Left lobe of liver (tissue), 2 donors: Measurements from ENCODE around the gene NUP50. TPM values are rescaled to one million over a fixed set of nuclear protein-coding genes. Genes with fewer than 3 reads are reported as not detected.

Experiments
- ATAC-seq: fragments of 200-7000 bp; cut with Tn5 transposase; one replicate; pipeline ENCODE4 v1.9.1; 2020; ENCODE audit warnings: mild to moderate bottlenecking, moderate library complexity
- DNase-seq: peaks from one replicate; pipeline ENCODE4 v3.0.0-alpha.2; 2020; ENCODE audit warnings: low spot score
- total RNA-seq: library from RNA; stranded (reverse); gene quantifications from one replicate; pipeline ENCODE4 v1.2.1, GENCODE V29; 2021
- donor health status: DM: no; HTN: no; CAD: no; lungs with moderate emphysema.
- donor health status: DM: no; HTN: yes; CAD: no.

The NUP50 gene
- total RNA-seq, 1 donor from 2014 or later = 31.7 TPM

- DNase-seq = no peak
- no peak for ATAC-seq
Observed at GRCh38 chr22:45192701-45193187, 29.0 kb downstream of the NUP50 start.

GRCh38 chr22:45194686-45195085, 31.0 kb downstream of the NUP50 start:
- ATAC-seq (no peak), DNase-seq (no peak)

GRCh38 chr22:45195616-45196015, 31.9 kb downstream of the NUP50 start:
- ATAC-seq (no peak), DNase-seq (no peak)

DNA sequence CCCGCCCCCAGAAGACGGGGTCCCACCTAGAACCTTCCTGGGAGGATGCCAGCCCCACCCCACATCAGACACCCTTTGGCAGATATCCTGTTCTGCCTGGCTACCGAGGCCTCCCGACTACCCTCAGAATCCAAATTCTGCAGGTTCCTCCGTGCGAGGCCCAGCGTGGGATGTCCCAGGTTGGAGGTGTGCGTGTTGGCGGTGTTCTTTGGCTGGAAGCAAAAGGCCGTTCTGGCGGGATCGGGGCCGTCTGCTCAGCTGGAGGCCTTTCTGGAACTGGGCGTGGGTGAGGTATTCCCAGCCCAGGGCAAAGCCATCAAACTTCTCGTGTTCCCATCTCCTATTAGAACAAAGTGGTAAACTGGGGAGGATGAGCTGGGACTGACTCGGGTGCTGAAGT, 32.6 kb downstream of the NUP50 start:
- DNase-seq (no peak), ATAC-seq (no peak)

DNA sequence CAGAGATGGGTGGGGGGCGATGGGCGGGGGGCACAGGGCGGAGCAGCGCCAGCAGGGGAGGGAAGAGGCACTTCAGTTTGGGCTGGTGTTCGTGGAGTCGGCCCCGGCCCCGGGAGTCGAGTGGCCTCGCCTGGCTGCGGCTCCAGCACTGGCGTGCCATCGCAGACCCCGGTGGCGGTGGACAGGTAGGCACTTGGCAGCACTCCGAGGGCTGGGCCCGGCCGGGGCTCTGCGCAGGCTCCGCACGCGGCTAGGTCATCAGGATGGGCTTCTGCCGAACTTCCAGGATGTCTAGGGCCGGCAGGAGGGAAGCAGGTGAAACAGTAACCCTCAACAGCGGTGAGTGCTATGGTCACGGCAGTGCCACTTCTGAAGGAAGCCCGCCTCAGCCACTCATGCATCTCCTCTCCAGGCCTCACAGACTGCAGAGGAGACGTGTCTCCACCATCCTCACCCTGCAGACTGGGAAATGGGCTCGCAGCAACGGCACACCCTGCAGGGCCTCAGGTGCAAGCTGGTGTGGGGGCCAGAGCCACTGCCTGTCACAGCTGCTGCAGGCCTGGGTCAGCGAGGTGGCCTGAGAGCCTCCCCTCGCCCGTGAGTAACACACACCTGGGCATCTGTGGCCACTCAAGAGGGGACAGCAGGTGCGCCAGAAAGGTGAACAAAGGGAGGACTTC, 33.3 kb downstream of the NUP50 start:
- ATAC-seq = no peak
- DNase-seq = no peak

- ATAC-seq (no peak), DNase-seq (no peak)
Observed at GRCh38 chr22:45197606-45198462, 34.1 kb downstream of the NUP50 start.

GRCh38 chr22:45198463-45198795, 34.7 kb downstream of the NUP50 start:
- ATAC-seq = no peak

DNA sequence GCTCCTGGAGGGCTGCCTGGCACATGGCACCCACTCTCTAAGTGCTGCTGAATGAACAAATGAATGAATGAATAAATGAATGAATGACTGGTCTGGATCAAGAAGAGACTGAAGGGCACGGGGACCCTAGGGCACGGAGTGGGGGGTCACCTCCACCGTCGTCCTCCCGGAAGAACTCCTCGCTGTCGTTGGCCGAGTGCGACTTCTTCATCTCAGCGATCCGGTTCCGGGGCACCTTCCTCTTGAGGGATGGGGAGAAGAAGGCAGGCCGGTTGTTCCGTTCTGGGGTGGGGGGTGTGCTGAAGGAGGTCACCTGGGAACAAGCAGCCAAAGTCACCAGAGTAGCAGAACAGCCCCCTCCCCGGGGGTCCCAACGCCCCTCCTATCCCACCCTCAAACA, 36.0 kb downstream of the NUP50 start:
- ATAC-seq = no peak
- no peak for DNase-seq

More at GRCh38 chr22:45198463-45198795, 34.7 kb downstream of the NUP50 start:
- no peak for DNase-seq

DNA sequence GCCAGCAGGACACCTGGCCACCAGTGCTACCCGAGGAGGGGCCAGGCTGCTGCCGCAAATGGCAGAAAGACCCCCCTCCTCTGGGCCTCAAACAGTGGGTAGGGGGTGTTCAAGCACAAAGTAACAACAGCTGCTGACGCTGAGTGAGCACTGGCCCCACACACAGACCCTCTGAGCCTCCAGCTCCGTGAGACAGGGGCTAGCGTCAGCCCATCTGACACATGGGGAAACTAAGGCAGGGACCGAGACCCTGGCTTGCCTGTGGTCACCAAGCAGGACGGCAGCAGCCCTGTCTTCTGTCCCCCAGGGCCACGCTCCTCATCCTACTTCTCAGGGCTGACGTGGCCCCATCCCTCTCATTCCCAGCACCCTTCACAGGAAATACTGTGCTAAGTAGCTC, 36.5 kb downstream of the NUP50 start:
- no peak for ATAC-seq
- no peak for DNase-seq

GRCh38 chr22:45200860-45201511, 37.3 kb downstream of the NUP50 start:
- ATAC-seq (no peak), DNase-seq (no peak)

- ATAC-seq = no peak
Observed at GRCh38 chr22:45201678-45202332, 38.1 kb downstream of the NUP50 start.

DNA sequence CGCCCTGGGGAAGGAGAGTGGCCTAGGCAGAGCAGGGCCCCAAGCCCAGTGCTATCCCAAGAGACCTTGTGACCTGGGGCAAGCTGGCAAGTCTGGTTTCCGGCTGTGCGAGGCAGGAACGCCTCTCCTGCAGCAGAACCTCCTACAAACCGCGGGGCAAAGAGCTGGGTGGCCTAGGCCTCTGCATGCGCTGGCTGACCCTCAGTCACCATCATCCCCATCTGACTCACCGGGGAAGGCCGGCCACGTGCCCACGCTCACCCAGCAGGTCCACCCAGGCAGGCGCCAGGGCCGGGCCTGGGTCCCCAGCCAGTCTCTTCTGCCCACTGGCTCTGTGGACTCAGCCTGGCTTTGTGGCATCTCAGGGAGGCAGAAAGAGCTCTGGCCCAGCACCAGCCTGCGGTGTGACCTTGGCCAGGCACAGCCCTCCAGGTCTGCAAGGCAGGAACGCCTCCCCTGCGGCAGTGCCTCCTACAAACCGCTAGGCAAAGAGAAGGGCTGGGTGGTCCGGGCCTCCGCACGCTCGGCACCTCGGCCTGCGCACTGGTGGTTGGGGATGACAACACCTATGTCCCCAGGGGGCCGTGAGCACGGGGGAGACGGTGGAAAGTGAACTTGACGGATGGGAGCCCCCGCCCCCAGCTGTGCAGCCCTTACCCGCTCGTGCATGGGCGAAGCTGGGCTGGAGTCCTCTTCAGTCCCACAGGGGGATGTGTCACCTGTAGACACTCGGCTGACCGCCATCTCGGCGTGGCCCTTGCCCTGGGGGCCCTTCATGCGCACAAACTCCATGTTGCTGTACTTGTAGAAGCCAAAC, 38.8 kb downstream of the NUP50 start:
- ATAC-seq = no peak
- no peak for DNase-seq

More at GRCh38 chr22:45201678-45202332, 38.1 kb downstream of the NUP50 start:
- DNase-seq = no peak

- DNase-seq (no peak), ATAC-seq (no peak)
Observed at GRCh38 chr22:45203150-45203951, 39.6 kb downstream of the NUP50 start.

DNA sequence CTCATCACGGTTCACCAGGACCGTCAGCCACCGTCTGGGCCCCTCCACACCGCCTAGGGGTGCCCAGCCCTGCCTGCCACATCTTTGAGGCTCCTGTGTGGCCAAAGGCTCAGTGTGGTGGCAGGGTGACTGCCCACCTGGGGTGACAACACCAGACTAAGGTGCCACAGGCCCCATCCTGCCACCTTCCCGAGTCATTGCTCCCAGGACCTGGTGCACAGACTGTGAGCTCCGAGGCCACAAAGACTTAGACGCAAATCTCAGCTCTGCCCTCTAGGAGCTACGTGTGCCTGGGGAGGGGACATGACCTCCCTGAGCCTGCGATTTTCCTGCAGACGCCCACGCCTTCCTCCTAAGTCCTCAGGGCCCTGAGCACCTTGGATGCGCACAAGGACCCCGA, 40.5 kb downstream of the NUP50 start:
- ATAC-seq (no peak), DNase-seq (no peak)

GRCh38 chr22:45204819-45205218, 41.1 kb downstream of the NUP50 start:
- DNase-seq = no peak
- ATAC-seq = no peak

DNA sequence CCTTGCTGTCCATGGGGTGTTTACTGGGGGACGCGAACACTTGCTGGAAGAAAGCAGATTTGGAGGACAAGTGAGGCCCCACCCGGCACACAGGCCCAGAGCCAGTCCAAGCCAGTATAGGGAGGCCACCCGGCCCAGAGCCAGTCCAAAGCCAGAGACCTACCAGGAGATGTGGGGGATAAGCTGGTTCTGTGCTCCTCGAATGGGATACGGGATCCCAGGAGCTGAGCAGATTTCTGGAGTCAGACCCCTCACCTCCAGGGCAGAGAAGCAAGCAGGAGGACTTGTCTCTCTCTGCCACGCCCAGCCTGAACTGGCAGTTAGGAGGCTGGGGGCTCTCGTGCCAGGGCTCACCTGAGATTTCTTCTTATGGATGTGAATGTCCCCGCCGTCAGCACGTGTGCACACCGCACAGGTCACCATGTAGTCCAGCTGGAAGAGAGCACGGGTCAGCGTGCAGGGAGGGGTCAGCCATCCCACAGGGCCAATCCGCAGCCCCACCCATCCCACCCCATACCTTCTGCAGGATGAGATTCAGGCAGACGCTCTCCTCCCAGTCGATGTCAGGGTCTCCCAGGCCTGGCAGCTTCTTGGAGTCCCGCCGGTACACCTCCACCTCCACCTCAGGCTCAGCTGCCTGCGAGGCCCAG, 41.7 kb downstream of the NUP50 start:
- no peak for ATAC-seq

DNA sequence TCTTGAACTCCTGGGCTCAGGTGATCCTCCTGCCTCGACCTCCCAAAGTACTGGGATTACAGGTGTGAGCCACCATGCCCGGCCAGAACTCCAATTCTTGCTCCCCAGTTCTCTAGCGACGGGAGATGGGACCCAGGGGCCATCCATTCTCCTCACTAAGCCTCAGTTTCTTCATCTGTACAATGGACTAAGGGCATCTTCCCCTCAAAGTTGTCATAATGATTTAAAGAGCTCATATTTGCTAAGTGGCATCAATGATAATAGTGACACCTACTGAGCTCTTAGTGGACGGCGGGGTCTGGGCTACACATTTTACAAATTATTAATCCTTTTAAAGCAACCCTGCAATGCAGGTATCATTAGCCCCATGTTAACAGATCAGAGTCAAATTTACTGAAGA, 42.5 kb downstream of the NUP50 start:
- no peak for ATAC-seq
- DNase-seq = no peak

More for the DNA sequence above, 41.7 kb downstream of the NUP50 start:
- DNase-seq = no peak

- DNase-seq = no peak
- ATAC-seq = no peak
Observed at GRCh38 chr22:45207533-45207932, 43.8 kb downstream of the NUP50 start.
